GM23338 (cell line): Measurements from ENCODE around the gene AVPR1B. TPM values are rescaled to one million over a fixed set of nuclear protein-coding genes. Genes with fewer than 3 reads are reported as not detected.

Experiments used
- ATAC-seq: fragments of 200-7000 bp; cut with Tn5 transposase; 3 replicates; pipeline ENCODE4 v1.9.1; 2020
- DNase-seq: peaks from one replicate; pipeline ENCODE4 v3.0.0-alpha.2; 2015; ENCODE audit warnings: low spot score
- H2AFZ ChIP-seq: fragments of 200-600 bp; sonication (generic); 2 replicates; pipeline ENCODE4 v1.8.0; 2016; ENCODE audit warnings: antibody characterized with exemption, mild to moderate bottlenecking, moderate library complexity
- H3F3A ChIP-seq: fragments of 200-600 bp; sonication (generic); replicated peaks from 2 replicates; pipeline ENCODE4 v1.8.0; 2017; ENCODE audit warnings: antibody characterized with exemption, mixed run types, low read depth
- H3K27ac ChIP-seq: fragments of 200-600 bp; sonication (generic); 2 replicates; pipeline ENCODE4 v1.6.1; 2016; ENCODE audit warnings: low read depth
- H3K27me3 ChIP-seq: fragments of 200-600 bp; sonication (generic); 2 replicates; pipeline ENCODE4 v1.8.0; 2016; ENCODE audit warnings: mild to moderate bottlenecking, mixed run types, moderate library complexity; ENCODE audit not compliant: insufficient read depth
- H3K36me3 ChIP-seq: fragments of 200-600 bp; sonication (generic); 2 replicates; pipeline ENCODE4 v1.8.0; 2016; ENCODE audit warnings: mild to moderate bottlenecking; ENCODE audit not compliant: insufficient read depth
- H3K4me1 ChIP-seq: fragments of 200-600 bp; sonication (generic); 2 replicates; pipeline ENCODE4 v1.8.0; 2016; ENCODE audit warnings: mild to moderate bottlenecking, moderate library complexity; ENCODE audit not compliant: insufficient read depth
- H3K4me2 ChIP-seq: fragments of 200-600 bp; sonication (generic); 2 replicates; pipeline ENCODE4 v1.7.1; 2017; ENCODE audit warnings: mixed run types
- H3K4me3 ChIP-seq: fragments of 200-600 bp; sonication (generic); 2 replicates; pipeline ENCODE4 v1.6.1; 2016; ENCODE audit warnings: mixed run types
- H3K79me2 ChIP-seq: fragments of 200-600 bp; sonication (generic); replicated peaks from 2 replicates; pipeline ENCODE4 v1.8.0; 2017; ENCODE audit warnings: mild to moderate bottlenecking; ENCODE audit not compliant: insufficient read depth
- H3K9me2 ChIP-seq: fragments of 200-600 bp; sonication (generic); 2 replicates; pipeline ENCODE4 v1.8.0; 2017; ENCODE audit not compliant: insufficient read depth
- H4K20me1 ChIP-seq: fragments of 200-600 bp; sonication (generic); replicated peaks from 2 replicates; pipeline ENCODE4 v1.8.0; 2017; ENCODE audit warnings: mild to moderate bottlenecking; ENCODE audit not compliant: insufficient read depth
- H3K27ac Mint-ChIP-seq: 2 replicates; pipeline ENCODE4 v1.8.0; 2020; ENCODE audit warnings: inconsistent platforms, mild to moderate bottlenecking, moderate library complexity, mixed read lengths
- H3K27me3 Mint-ChIP-seq: 3 replicates; pipeline ENCODE4 v1.8.0; 2022; ENCODE audit warnings: low read depth, mild to moderate bottlenecking, moderate library complexity, mixed read lengths, inconsistent platforms; ENCODE audit not compliant: insufficient read depth, poor library complexity
- H3K36me3 Mint-ChIP-seq: 3 replicates; pipeline ENCODE4 v1.8.0; 2021; ENCODE audit warnings: low read depth, mild to moderate bottlenecking, inconsistent platforms, moderate library complexity, mixed read lengths
- H3K4me1 Mint-ChIP-seq: 3 replicates; pipeline ENCODE4 v1.8.0; 2020; ENCODE audit warnings: mild to moderate bottlenecking, inconsistent platforms, mixed read lengths
- H3K4me3 Mint-ChIP-seq: 3 replicates; pipeline ENCODE4 v1.8.0; 2021; ENCODE audit warnings: moderate library complexity, mild to moderate bottlenecking, inconsistent platforms, mixed read lengths
- H3K9me3 Mint-ChIP-seq: 3 replicates; pipeline ENCODE4 v1.8.0; 2020; ENCODE audit warnings: moderate library complexity, mild to moderate bottlenecking, inconsistent platforms, mixed read lengths
- CREB1 ChIP-seq: fragments of 250-450 bp; sonication (Bioruptor Pico); IDR thresholded peaks from 2 replicates; pipeline ENCODE4 v1.5.0; 2020; ENCODE audit warnings: low read depth, mild to moderate bottlenecking, moderate library complexity
- EZH2 ChIP-seq: fragments of 200-600 bp; sonication (generic); IDR thresholded peaks from one replicate; pipeline ENCODE4 v1.8.0; 2017; ENCODE audit warnings: antibody characterized with exemption, mild to moderate bottlenecking, low read depth; ENCODE audit not compliant: unreplicated experiment
- EZH2phosphoT487 ChIP-seq: fragments of 200-600 bp; sonication (generic); IDR thresholded peaks from one replicate; pipeline ENCODE4 v1.8.1; 2018; ENCODE audit warnings: antibody characterized with exemption; ENCODE audit not compliant: unreplicated experiment
- JUNB ChIP-seq: IDR thresholded peaks from one replicate; pipeline ENCODE4 v1.6.1; 2016; ENCODE audit warnings: antibody characterized with exemption; ENCODE audit not compliant: unreplicated experiment
- NANOG ChIP-seq: IDR thresholded peaks from 2 replicates; pipeline ENCODE4 v1.6.1; 2016; ENCODE audit warnings: antibody characterized with exemption, borderline replicate concordance
- POLR2AphosphoS5 ChIP-seq: IDR thresholded peaks from 2 replicates; pipeline ENCODE4 v1.6.1; 2016; ENCODE audit warnings: antibody characterized with exemption, low read depth
- STAT1 ChIP-seq: IDR thresholded peaks from one replicate; pipeline ENCODE4 v1.6.1; 2016; ENCODE audit warnings: antibody characterized with exemption; ENCODE audit not compliant: unreplicated experiment
- ZNF114 ChIP-seq: fragments of 250-450 bp; sonication (Bioruptor Pico); IDR thresholded peaks from 2 replicates; pipeline ENCODE4 v1.5.0; 2020; ENCODE audit warnings: mild to moderate bottlenecking, moderate library complexity
- ZNF331 ChIP-seq: fragments of 250-450 bp; sonication (Bioruptor Pico); IDR thresholded peaks from 2 replicates; pipeline ENCODE4 v1.5.0; 2020; ENCODE audit warnings: low read depth, mild to moderate bottlenecking, moderate library complexity
- polyA plus RNA-seq: library from polyadenylated mRNA; unstranded; fragments of >200 nt; fragmentation: Nextera tagmentation; extraction: Ambion mirVana; gene quantifications from 2 replicates; pipeline ENCODE4 v1.2.1, GENCODE V29; 2016
- total RNA-seq: library from RNA; depleted of rRNA; stranded (reverse); fragments of >200 nt; shearing (Covaris generic); gene quantifications from 2 replicates; pipeline ENCODE4 v1.2.3, GENCODE V29; 2014
- TF ChIP-seq, protein P1 (sequence below): IDR thresholded peaks from one replicate; pipeline ENCODE4 v1.6.1; 2018; ENCODE audit warnings: antibody characterized with exemption; ENCODE audit not compliant: unreplicated experiment
- TF ChIP-seq, protein P2 (sequence below): IDR thresholded peaks from 2 replicates; pipeline ENCODE4 v1.6.1; 2016; ENCODE audit warnings: antibody characterized with exemption
- TF ChIP-seq, protein P3 (sequence below), 2 experiments: fragments of 200-600 bp in 1 of 2; sonication (generic) in 1 of 2; conservative IDR thresholded peaks; 2 replicates each; pipeline versions ENCODE4 v1.5.1 to v1.6.1; 2016 to 2017; ENCODE audit warnings: antibody characterized with exemption in 2 of 2, low read depth in 2 of 2, mild to moderate bottlenecking in 2 of 2, moderate library complexity in 1 of 2
- TF ChIP-seq, protein P4 (sequence below): fragments of 250-450 bp; sonication (Bioruptor Pico); IDR thresholded peaks from 2 replicates; pipeline ENCODE4 v1.5.0; 2020; ENCODE audit warnings: mild to moderate bottlenecking, moderate library complexity

The AVPR1B gene
- total and polyA plus RNA-seq, 2 experiments from 2014 or later = 0.24 to 0.52 TPM

DNA sequence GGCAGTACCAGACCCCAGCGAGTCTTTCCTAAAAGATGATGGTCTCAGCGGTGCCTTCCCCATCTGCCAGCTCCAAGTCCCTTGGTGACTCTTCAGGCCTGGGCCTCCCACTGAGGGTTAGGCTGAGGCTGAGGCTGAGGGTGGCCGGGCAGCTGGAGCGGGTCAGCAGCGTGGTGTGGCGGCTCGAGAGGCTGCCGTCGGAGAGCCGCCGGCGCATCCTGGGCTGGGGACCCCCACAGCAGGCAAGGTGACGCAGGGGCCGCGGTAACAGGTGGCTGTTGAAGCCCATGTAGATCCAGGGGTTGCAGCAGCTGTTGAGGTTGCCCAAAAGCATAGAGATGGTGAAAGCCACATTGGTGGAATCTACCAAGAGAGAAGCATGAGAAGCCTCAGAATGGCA, 7.0 kb downstream of the AVPR1B start:
- no peaks in the 10 kb centered on the region for H3K9me3 Mint-ChIP-seq
- Histone ChIP-seq H3K27me3 (no peaks in the 10 kb centered on the region), H4K20me1 (no peaks in the 10 kb centered on the region), H2AFZ (no peak overlapping the region), H3K27ac (no peak overlapping the region), H3K4me3 (no peak overlapping the region), H3K79me2 (no peaks in the 10 kb centered on the region), H3K4me2 (no peak overlapping the region), H3K4me1 (no peaks in the 10 kb centered on the region), H3K36me3 (no peaks in the 10 kb centered on the region), H3K9me2 (no peaks in the 10 kb centered on the region), H3F3A (no peaks in the 10 kb centered on the region)
- no peak for DNase-seq
- H3K36me3 Mint-ChIP-seq = no peaks in the 10 kb centered on the region
- ATAC-seq = no peak
- no peaks in the 10 kb centered on the region for H3K4me1 Mint-ChIP-seq
- no peak overlapping the region for H3K27ac Mint-ChIP-seq
- H3K27me3 Mint-ChIP-seq = peaks cover 8% of the 10 kb centered on the region
- no peak for TF ChIP-seq STAT1
- TF ChIP-seq, protein P1, sequence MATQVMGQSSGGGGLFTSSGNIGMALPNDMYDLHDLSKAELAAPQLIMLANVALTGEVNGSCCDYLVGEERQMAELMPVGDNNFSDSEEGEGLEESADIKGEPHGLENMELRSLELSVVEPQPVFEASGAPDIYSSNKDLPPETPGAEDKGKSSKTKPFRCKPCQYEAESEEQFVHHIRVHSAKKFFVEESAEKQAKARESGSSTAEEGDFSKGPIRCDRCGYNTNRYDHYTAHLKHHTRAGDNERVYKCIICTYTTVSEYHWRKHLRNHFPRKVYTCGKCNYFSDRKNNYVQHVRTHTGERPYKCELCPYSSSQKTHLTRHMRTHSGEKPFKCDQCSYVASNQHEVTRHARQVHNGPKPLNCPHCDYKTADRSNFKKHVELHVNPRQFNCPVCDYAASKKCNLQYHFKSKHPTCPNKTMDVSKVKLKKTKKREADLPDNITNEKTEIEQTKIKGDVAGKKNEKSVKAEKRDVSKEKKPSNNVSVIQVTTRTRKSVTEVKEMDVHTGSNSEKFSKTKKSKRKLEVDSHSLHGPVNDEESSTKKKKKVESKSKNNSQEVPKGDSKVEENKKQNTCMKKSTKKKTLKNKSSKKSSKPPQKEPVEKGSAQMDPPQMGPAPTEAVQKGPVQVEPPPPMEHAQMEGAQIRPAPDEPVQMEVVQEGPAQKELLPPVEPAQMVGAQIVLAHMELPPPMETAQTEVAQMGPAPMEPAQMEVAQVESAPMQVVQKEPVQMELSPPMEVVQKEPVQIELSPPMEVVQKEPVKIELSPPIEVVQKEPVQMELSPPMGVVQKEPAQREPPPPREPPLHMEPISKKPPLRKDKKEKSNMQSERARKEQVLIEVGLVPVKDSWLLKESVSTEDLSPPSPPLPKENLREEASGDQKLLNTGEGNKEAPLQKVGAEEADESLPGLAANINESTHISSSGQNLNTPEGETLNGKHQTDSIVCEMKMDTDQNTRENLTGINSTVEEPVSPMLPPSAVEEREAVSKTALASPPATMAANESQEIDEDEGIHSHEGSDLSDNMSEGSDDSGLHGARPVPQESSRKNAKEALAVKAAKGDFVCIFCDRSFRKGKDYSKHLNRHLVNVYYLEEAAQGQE = no peak
- TF ChIP-seq EZH2 = no peak
- no peak for TF ChIP-seq NANOG
- no peak for TF ChIP-seq EZH2phosphoT487
- TF ChIP-seq, protein P2, sequence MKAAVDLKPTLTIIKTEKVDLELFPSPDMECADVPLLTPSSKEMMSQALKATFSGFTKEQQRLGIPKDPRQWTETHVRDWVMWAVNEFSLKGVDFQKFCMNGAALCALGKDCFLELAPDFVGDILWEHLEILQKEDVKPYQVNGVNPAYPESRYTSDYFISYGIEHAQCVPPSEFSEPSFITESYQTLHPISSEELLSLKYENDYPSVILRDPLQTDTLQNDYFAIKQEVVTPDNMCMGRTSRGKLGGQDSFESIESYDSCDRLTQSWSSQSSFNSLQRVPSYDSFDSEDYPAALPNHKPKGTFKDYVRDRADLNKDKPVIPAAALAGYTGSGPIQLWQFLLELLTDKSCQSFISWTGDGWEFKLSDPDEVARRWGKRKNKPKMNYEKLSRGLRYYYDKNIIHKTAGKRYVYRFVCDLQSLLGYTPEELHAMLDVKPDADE = no peak
- TF ChIP-seq, protein P3, sequence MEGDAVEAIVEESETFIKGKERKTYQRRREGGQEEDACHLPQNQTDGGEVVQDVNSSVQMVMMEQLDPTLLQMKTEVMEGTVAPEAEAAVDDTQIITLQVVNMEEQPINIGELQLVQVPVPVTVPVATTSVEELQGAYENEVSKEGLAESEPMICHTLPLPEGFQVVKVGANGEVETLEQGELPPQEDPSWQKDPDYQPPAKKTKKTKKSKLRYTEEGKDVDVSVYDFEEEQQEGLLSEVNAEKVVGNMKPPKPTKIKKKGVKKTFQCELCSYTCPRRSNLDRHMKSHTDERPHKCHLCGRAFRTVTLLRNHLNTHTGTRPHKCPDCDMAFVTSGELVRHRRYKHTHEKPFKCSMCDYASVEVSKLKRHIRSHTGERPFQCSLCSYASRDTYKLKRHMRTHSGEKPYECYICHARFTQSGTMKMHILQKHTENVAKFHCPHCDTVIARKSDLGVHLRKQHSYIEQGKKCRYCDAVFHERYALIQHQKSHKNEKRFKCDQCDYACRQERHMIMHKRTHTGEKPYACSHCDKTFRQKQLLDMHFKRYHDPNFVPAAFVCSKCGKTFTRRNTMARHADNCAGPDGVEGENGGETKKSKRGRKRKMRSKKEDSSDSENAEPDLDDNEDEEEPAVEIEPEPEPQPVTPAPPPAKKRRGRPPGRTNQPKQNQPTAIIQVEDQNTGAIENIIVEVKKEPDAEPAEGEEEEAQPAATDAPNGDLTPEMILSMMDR (conservative IDR thresholded peaks at IDR 0.05; ENCODE audit: low read depth in 2 of 2) = no peak
- TF ChIP-seq, protein P4, sequence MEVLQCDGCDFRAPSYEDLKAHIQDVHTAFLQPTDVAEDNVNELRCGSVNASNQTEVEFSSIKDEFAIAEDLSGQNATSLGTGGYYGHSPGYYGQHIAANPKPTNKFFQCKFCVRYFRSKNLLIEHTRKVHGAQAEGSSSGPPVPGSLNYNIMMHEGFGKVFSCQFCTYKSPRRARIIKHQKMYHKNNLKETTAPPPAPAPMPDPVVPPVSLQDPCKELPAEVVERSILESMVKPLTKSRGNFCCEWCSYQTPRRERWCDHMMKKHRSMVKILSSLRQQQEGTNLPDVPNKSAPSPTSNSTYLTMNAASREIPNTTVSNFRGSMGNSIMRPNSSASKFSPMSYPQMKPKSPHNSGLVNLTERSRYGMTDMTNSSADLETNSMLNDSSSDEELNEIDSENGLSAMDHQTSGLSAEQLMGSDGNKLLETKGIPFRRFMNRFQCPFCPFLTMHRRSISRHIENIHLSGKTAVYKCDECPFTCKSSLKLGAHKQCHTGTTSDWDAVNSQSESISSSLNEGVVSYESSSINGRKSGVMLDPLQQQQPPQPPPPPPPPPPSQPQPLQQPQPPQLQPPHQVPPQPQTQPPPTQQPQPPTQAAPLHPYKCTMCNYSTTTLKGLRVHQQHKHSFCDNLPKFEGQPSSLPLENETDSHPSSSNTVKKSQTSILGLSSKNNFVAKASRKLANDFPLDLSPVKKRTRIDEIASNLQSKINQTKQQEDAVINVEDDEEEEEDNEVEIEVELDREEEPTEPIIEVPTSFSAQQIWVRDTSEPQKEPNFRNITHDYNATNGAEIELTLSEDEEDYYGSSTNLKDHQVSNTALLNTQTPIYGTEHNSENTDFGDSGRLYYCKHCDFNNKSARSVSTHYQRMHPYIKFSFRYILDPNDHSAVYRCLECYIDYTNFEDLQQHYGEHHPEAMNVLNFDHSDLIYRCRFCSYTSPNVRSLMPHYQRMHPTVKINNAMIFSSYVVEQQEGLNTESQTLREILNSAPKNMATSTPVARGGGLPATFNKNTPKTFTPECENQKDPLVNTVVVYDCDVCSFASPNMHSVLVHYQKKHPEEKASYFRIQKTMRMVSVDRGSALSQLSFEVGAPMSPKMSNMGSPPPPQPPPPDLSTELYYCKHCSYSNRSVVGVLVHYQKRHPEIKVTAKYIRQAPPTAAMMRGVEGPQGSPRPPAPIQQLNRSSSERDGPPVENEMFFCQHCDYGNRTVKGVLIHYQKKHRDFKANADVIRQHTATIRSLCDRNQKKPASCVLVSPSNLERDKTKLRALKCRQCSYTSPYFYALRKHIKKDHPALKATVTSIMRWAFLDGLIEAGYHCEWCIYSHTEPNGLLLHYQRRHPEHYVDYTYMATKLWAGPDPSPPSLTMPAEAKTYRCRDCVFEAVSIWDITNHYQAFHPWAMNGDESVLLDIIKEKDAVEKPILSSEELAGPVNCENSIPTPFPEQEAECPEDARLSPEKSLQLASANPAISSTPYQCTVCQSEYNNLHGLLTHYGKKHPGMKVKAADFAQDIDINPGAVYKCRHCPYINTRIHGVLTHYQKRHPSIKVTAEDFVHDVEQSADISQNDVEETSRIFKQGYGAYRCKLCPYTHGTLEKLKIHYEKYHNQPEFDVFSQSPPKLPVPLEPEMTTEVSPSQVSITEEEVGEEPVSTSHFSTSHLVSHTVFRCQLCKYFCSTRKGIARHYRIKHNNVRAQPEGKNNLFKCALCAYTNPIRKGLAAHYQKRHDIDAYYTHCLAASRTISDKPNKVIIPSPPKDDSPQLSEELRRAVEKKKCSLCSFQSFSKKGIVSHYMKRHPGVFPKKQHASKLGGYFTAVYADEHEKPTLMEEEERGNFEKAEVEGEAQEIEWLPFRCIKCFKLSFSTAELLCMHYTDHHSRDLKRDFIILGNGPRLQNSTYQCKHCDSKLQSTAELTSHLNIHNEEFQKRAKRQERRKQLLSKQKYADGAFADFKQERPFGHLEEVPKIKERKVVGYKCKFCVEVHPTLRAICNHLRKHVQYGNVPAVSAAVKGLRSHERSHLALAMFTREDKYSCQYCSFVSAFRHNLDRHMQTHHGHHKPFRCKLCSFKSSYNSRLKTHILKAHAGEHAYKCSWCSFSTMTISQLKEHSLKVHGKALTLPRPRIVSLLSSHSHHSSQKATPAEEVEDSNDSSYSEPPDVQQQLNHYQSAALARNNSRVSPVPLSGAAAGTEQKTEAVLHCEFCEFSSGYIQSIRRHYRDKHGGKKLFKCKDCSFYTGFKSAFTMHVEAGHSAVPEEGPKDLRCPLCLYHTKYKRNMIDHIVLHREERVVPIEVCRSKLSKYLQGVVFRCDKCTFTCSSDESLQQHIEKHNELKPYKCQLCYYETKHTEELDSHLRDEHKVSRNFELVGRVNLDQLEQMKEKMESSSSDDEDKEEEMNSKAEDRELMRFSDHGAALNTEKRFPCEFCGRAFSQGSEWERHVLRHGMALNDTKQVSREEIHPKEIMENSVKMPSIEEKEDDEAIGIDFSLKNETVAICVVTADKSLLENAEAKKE (CRISPR knock-in tag) = no peak
- TF ChIP-seq ZNF114 (CRISPR knock-in tag) = no peak
- TF ChIP-seq POLR2AphosphoS5 = no peak
- no peak for TF ChIP-seq CREB1
- no peak for TF ChIP-seq JUNB
- TF ChIP-seq ZNF331 (CRISPR knock-in tag) = no peak
- H3K4me3 Mint-ChIP-seq = no peak overlapping the region
